ENCODE measurements around the gene MIS18A. TPM values are rescaled to one million over a fixed set of nuclear protein-coding genes. Genes with fewer than 3 reads are reported as not detected.

Gene MIS18A
- total and polyA plus RNA-seq, 2 experiments from 2014 or later: 46.1 to 133 TPM

- TF ChIP-seq EZH2phosphoT487 (IDR thresholded peaks at IDR 0.05; ENCODE audit: unreplicated experiment) (no peak), ZNF331 (CRISPR knock-in tag; IDR thresholded peaks at IDR 0.05; ENCODE audit: low read depth) (no peak), REST (IDR thresholded peaks at IDR 0.05; ENCODE audit: unreplicated experiment) (no peak), ETS1 (IDR thresholded peaks at IDR 0.05) (no peak), EZH2 (IDR thresholded peaks at IDR 0.05; ENCODE audit: low read depth, unreplicated experiment) (no peak)
Measured at GRCh38 chr21:32248571-32249461, 30.0 kb downstream of the MIS18A start (continued).

DNA sequence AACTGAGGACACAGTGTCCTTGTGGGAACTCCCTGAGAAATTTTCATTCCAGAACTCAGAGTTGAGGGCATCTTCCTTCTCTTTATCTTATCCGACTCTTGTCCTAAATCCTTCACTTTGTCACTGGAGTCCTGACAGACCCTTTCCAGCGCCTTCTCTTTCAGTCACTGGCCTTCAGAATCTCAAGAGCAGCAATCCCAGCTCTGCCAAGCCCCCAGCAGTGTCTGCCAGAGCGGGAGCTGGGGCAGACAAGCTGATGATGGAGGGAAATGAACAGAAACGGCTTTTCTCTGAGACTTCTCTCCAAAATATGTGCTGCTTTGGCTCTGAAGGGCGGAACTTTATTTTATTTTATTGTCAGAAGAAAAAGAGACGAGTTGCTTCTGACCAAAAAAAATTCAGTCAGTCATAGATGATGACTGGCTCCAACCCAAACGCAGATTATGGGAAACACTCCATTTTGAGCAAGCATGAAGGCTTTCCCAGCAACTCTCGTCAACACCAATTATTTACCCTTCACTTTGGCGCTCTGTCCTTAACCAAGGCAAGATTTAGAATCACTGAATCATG lies 32.2 kb downstream of the MIS18A start:
- Histone ChIP-seq H3K36me3 (ENCODE audit: insufficient read depth) (no peaks in the 10 kb centered on the region), H3K4me3 (no peak overlapping the region), H4K20me1 (replicated peaks; ENCODE audit: insufficient read depth) (no peaks in the 10 kb centered on the region), H3K79me2 (replicated peaks; ENCODE audit: insufficient read depth) (no peaks in the 10 kb centered on the region), H3K27me3 (ENCODE audit: insufficient read depth) (no peaks in the 10 kb centered on the region), H2AFZ (no peak overlapping the region), H3K4me1 (ENCODE audit: insufficient read depth) (no peaks in the 10 kb centered on the region), H3K27ac (ENCODE audit: low read depth) (no peak overlapping the region), H3F3A (replicated peaks; ENCODE audit: low read depth) (no peaks in the 10 kb centered on the region), H3K9me2 (ENCODE audit: insufficient read depth) (no peaks in the 10 kb centered on the region), H3K4me2 (no peak overlapping the region)
- H3K36me3 Mint-ChIP-seq (ENCODE audit: low read depth): no peaks in the 10 kb centered on the region; the same call in 2 of the 3 replicates
- H3K27me3 Mint-ChIP-seq (ENCODE audit: insufficient read depth, low read depth, poor library complexity): peaks cover 7% of the 10 kb centered on the region
- no peak overlapping the region for H3K4me3 Mint-ChIP-seq
- H3K9me3 Mint-ChIP-seq: peaks cover 4% of the 10 kb centered on the region; the same call in 1 of the 3 replicates
- DNase-seq (ENCODE audit: low spot score) (no peak), ATAC-seq (no peak)
- H3K4me1 Mint-ChIP-seq: no peaks in the 10 kb centered on the region
- H3K27ac Mint-ChIP-seq: no peak overlapping the region
- TF ChIP-seq REST (IDR thresholded peaks at IDR 0.05; ENCODE audit: unreplicated experiment): no peak
- TF ChIP-seq ZNF114 (CRISPR knock-in tag; IDR thresholded peaks at IDR 0.05): no peak
- no peak for TF ChIP-seq NANOG (IDR thresholded peaks at IDR 0.05; ENCODE audit: borderline replicate concordance)
- no peak for TF ChIP-seq CTCF (conservative IDR thresholded peaks at IDR 0.05; ENCODE audit: low read depth in 2 of 2)
- no peak for TF ChIP-seq JUNB (IDR thresholded peaks at IDR 0.05; ENCODE audit: unreplicated experiment)
- no peak for TF ChIP-seq EZH2 (IDR thresholded peaks at IDR 0.05; ENCODE audit: low read depth, unreplicated experiment)
- TF ChIP-seq ETS1 (IDR thresholded peaks at IDR 0.05): no peak
- no peak for TF ChIP-seq CREB1 (CRISPR knock-in tag; IDR thresholded peaks at IDR 0.05; ENCODE audit: low read depth)
- no peak for TF ChIP-seq ZNF331 (CRISPR knock-in tag; IDR thresholded peaks at IDR 0.05; ENCODE audit: low read depth)
